Cardiac fibroblast (primary cell): ENCODE measurements around the gene PAX8.

Experiments used
- DNase-seq, 2 donors: peaks; one replicate each; pipeline versions ENCODE4 v3.0.0 to v3.0.0-alpha.2; 2010; ENCODE audit warnings: low read depth in 2 of 2
- H3K4me3 ChIP-seq, 2 donors: replicated peaks in 1 of 2; 1 replicate in 1 of 2; 2 replicates in 1 of 2; pipeline ENCODE4 v1.5.1; 2011; ENCODE audit warnings: low read depth in 2 of 2, low read length in 2 of 2, mild to moderate bottlenecking in 2 of 2, moderate library complexity in 1 of 2
- TF ChIP-seq, protein P1 (sequence below): IDR thresholded peaks from one replicate; pipeline ENCODE4 v1.5.1; 2011; ENCODE audit warnings: low read depth, mild to moderate bottlenecking, low read length, inconsistent platforms

PAX8 gene

GRCh38 chr2:113203901-113204519 is 74.7 kb downstream of the PAX8 start:
- TF ChIP-seq, protein P1, sequence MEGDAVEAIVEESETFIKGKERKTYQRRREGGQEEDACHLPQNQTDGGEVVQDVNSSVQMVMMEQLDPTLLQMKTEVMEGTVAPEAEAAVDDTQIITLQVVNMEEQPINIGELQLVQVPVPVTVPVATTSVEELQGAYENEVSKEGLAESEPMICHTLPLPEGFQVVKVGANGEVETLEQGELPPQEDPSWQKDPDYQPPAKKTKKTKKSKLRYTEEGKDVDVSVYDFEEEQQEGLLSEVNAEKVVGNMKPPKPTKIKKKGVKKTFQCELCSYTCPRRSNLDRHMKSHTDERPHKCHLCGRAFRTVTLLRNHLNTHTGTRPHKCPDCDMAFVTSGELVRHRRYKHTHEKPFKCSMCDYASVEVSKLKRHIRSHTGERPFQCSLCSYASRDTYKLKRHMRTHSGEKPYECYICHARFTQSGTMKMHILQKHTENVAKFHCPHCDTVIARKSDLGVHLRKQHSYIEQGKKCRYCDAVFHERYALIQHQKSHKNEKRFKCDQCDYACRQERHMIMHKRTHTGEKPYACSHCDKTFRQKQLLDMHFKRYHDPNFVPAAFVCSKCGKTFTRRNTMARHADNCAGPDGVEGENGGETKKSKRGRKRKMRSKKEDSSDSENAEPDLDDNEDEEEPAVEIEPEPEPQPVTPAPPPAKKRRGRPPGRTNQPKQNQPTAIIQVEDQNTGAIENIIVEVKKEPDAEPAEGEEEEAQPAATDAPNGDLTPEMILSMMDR: peak; percentile 89
- no peak overlapping the region for H3K4me3 ChIP-seq
- DNase-seq: peak; percentile 76

- TF ChIP-seq, protein P1: no peak
- no peak overlapping the region for H3K4me3 ChIP-seq
- DNase-seq: peak in 1 of 2 donors; percentile 6
These were observed 75.5 kb downstream of the PAX8 start for GRCh38 chr2:113203217-113203530.

- TF ChIP-seq, protein P1: no peak
- DNase-seq: no peak
- no peak overlapping the region for H3K4me3 ChIP-seq
These were observed 76.2 kb downstream of the PAX8 start for GRCh38 chr2:113202305-113203216.

DNA sequence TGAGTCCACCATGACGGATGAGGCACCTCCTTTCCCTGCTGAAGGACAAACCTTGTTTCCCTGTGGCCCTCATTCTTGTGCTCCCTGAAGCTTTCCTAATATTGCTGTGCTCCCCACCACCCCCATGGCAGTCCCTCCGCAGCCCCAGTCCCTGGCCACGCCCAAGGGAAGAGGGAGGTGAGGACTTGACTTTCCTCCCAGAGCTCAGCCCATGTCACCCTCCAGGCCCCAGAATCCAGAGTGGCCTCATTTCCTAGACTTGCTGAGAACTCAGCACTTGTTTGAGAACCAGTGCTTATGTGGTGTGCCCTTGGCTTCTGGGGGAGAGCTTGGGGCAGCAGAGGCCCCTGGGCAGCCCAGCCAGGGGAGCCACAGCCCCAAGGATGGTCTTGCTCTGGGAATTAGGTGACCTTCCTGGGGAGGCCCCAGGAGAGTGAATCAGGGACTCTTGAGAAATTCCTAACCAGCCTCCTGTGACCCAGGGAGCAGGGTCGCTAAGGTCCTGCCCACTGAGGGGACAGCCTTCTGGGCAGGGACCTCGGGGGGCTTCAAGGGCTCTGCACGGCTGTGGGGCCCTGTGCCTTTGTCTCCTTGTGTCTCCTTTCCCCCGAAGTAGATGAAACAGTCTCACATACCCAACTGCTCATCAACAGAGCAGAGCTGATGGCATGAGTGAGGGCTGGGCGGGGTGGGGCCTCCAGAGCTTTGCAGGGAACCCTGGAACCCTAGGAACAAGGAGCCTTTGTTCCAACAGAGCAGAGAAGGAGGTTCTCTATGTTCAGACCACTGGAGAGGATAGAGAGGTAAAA is 77.0 kb downstream of the PAX8 start:
- TF ChIP-seq, protein P1: no peak
- DNase-seq: no peak
- no peak overlapping the region for H3K4me3 ChIP-seq

GRCh38 chr2:113200736-113201490 is 77.8 kb downstream of the PAX8 start:
- TF ChIP-seq, protein P1: no peak
- DNase-seq: no peak
- H3K4me3 ChIP-seq: no peak overlapping the region

DNA sequence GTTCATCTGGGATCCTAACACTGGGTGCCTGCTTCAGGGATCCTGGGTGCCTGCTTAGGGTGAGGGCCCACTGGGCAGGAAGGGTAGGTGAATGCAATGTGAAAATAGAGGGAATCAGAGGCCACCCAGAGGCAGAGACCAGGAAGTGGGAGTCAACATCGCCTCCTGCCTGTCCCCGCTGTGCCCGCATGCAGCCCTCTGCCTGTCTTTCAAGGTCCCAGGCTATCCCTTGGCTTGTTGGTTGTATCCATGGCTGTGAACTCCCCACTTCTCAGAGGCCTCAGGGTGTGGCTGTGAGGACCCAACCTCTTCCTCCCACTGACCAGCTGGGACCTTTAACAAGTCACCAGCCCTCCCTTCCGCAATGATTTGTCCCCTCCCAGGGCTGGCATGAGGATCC is 78.5 kb downstream of the PAX8 start:
- no peak for DNase-seq
- H3K4me3 ChIP-seq: no peak overlapping the region
- TF ChIP-seq, protein P1: no peak
